Uterus (tissue), 4 donors: ENCODE results near the gene DOCK1. TPM values are rescaled to one million over a fixed set of nuclear protein-coding genes. Genes with fewer than 3 reads are reported as not detected.

Experiments
- DNase-seq, 2 donors: peaks; one replicate each; pipeline ENCODE4 v3.0.0-alpha.2; 2019 to 2020
- H3K27ac ChIP-seq, 2 donors: fragments of 200-600 bp; sonication (generic); 1 replicate in 1 of 2; 2 replicates in 1 of 2; pipeline ENCODE4 v1.5.1; 2016 to 2018
- H3K27me3 ChIP-seq, 2 donors: fragments of 200-600 bp; sonication (generic); one replicate each; pipeline ENCODE4 v1.5.1; 2018 to 2019; ENCODE audit warnings: control low read depth in 1 of 2
- H3K36me3 ChIP-seq, 2 donors: fragments of 200-600 bp; sonication (generic); one replicate each; pipeline ENCODE4 v1.5.1; 2019; ENCODE audit warnings: control low read depth in 1 of 2
- H3K4me1 ChIP-seq, 2 donors: fragments of 200-600 bp; sonication (generic); one replicate each; pipeline ENCODE4 v1.5.1; 2018 to 2019; ENCODE audit warnings: control low read depth in 1 of 2
- H3K4me3 ChIP-seq, 2 donors: fragments of 200-600 bp; sonication (generic); 1 replicate in 1 of 2; 2 replicates in 1 of 2; pipeline ENCODE4 v1.5.1; 2018 to 2019; ENCODE audit warnings: mild to moderate bottlenecking in 1 of 2
- H3K9me3 ChIP-seq, 2 donors: fragments of 200-600 bp; sonication (generic); one replicate each; pipeline ENCODE4 v1.5.1; 2019; ENCODE audit warnings: control low read depth in 1 of 2
- CTCF ChIP-seq, 4 experiments: fragments of 200-600 bp in 2 of 4; fragments of 450-650 bp in 2 of 4; sonication (generic) in 2 of 4; IDR thresholded peaks; one replicate each; pipeline ENCODE4 v1.5.1; 2016 to 2019; ENCODE audit warnings: antibody characterized with exemption in 4 of 4, mild to moderate bottlenecking in 2 of 4, moderate library complexity in 1 of 4
- POLR2A ChIP-seq, 2 donors: fragments of 450-650 bp; IDR thresholded peaks; one replicate each; pipeline ENCODE4 v1.6.1; 2016; ENCODE audit warnings: antibody characterized with exemption in 2 of 2, mild to moderate bottlenecking in 1 of 2, moderate library complexity in 1 of 2
- intact Hi-C: fragments of 100-400 bp; cut with DNase I; formaldehyde crosslinking; loops from one replicate; pipeline ENCODE4 v1.15.1; 2023; ENCODE audit warnings: low total_unique reads
- total RNA-seq, 4 donors: library from RNA; depleted of rRNA in 3 of 4; stranded (reverse); fragments of >200 nt in 3 of 4; gene quantifications; one replicate each; pipeline versions ENCODE4 v1.1.0 to v1.2.4, GENCODE V29; 2014 to 2023
- donor health status: DM: yes; HTN: yes; CAD: no.

Gene DOCK1
- total RNA-seq, 4 donors from 2014 or later: 15.6 to 130 (median 65.0) TPM

GRCh38 chr10:127198307-127198706, 293.1 kb downstream of the DOCK1 start:
- Histone ChIP-seq H3K27me3 (no peaks in the 10 kb centered on the region), H3K36me3 (no peaks in the 10 kb centered on the region), H3K27ac (no peak overlapping the region), H3K4me1 (peaks cover 0 to 5% of the 10 kb centered on the region in 2 donors), H3K4me3 (no peak overlapping the region), H3K9me3 (no peaks in the 10 kb centered on the region)
- intact Hi-C loops: no loop called here
- DNase-seq: no peak
- TF ChIP-seq CTCF (IDR thresholded peaks at IDR 0.05) (no peak), POLR2A (IDR thresholded peaks at IDR 0.05) (no peak)

GRCh38 chr10:127198721-127199120, 293.5 kb downstream of the DOCK1 start:
- intact Hi-C loops: no loop called here
- Histone ChIP-seq H3K27ac (no peak overlapping the region), H3K4me3 (no peak overlapping the region), H3K36me3 (no peaks in the 10 kb centered on the region), H3K27me3 (no peaks in the 10 kb centered on the region), H3K9me3 (no peaks in the 10 kb centered on the region), H3K4me1 (peaks cover 0 to 5% of the 10 kb centered on the region in 2 donors)
- no peak for DNase-seq
- no peak for TF ChIP-seq CTCF (IDR thresholded peaks at IDR 0.05)
- no peak for TF ChIP-seq POLR2A (IDR thresholded peaks at IDR 0.05)

- no peaks in the 10 kb centered on the region for H3K4me1 ChIP-seq
- H3K36me3 ChIP-seq: no peaks in the 10 kb centered on the region
- H3K27ac ChIP-seq: no peak overlapping the region
- TF ChIP-seq CTCF (IDR thresholded peaks at IDR 0.05) (no peak), POLR2A (IDR thresholded peaks at IDR 0.05) (no peak)
- intact Hi-C loops: no loop called here
- no peak overlapping the region for H3K4me3 ChIP-seq
- no peaks in the 10 kb centered on the region for H3K27me3 ChIP-seq
- no peak for DNase-seq
- H3K9me3 ChIP-seq: no peaks in the 10 kb centered on the region
These were observed 295.4 kb downstream of the DOCK1 start for GRCh38 chr10:127200646-127201045.

GRCh38 chr10:127203067-127203466, 297.8 kb downstream of the DOCK1 start:
- no peak for DNase-seq
- H3K4me1 ChIP-seq: no peaks in the 10 kb centered on the region
- TF ChIP-seq CTCF (IDR thresholded peaks at IDR 0.05) (no peak), POLR2A (IDR thresholded peaks at IDR 0.05) (no peak)
- intact Hi-C loops: no loop called here
- no peaks in the 10 kb centered on the region for H3K36me3 ChIP-seq
- H3K27ac ChIP-seq: no peak overlapping the region
- no peak overlapping the region for H3K4me3 ChIP-seq
- no peaks in the 10 kb centered on the region for H3K9me3 ChIP-seq
- no peaks in the 10 kb centered on the region for H3K27me3 ChIP-seq

- TF ChIP-seq POLR2A (IDR thresholded peaks at IDR 0.05): no peak
- TF ChIP-seq CTCF (IDR thresholded peaks at IDR 0.05): no peak
- no peaks in the 10 kb centered on the region for H3K36me3 ChIP-seq
- H3K27ac ChIP-seq: no peak overlapping the region
These were observed 301.9 kb downstream of the DOCK1 start for GRCh38 chr10:127207081-127207480.

More at GRCh38 chr10:127207081-127207480, 301.9 kb downstream of the DOCK1 start:
- intact Hi-C loops: no loop called here
- no peak for DNase-seq
- no peaks in the 10 kb centered on the region for H3K27me3 ChIP-seq
- no peak overlapping the region for H3K4me3 ChIP-seq
- no peaks in the 10 kb centered on the region for H3K4me1 ChIP-seq
- H3K9me3 ChIP-seq: no peaks in the 10 kb centered on the region
